ENCODE data around the gene BCAS3. TPM values are rescaled to one million over a fixed set of nuclear protein-coding genes. Genes with fewer than 3 reads are reported as not detected.

Gene BCAS3
- total and polyA plus RNA-seq, 3 experiments from 2014 or later: 10.7 to 35.3 (median 13.5) TPM

- Mint-ChIP-seq H3K4me3 (peak overlapping the region in 1 of 7 donors; percentile 65), H3K9me3 (peaks cover 0 to 1% (median 0%) of the 10 kb centered on the region in 5 donors), H3K27ac (no peak overlapping the region), H3K4me1 (peaks cover 1 to 17% (median 5%) of the 10 kb centered on the region in 3 donors), H3K36me3 (no peaks in the 10 kb centered on the region), H3K27me3 (peaks cover 13 to 27% of the 10 kb centered on the region in 2 donors)
- Histone ChIP-seq H3K36me3 (ENCODE audit: insufficient read depth, low read length) (no peaks in the 10 kb centered on the region), H3K4me3 (ENCODE audit: low read length) (no peak overlapping the region), H3K27ac (ENCODE audit: low read depth, low read length) (no peak overlapping the region), H3K4me1 (ENCODE audit: insufficient read depth, low read length) (peaks cover under 1% of the 10 kb centered on the region), H3K27me3 (ENCODE audit: insufficient read depth, low read length, poor library complexity, severe bottlenecking) (peaks cover 8% of the 10 kb centered on the region), H3K9me3 (ENCODE audit: low read length) (no peaks in the 10 kb centered on the region)
- ChIA-PET CTCF (interaction anchor here (1.0 to 1.5 kb wide), 2 partner anchors 21 kb away, joined by 3 read pairs; no protein-coding TSS in a partner anchor), POLR2A (no interaction called here)
- no peak for DNase-seq
Observed at GRCh38 chr17:61415374-61416210, 737.9 kb downstream of the BCAS3 start.

GRCh38 chr17:61416211-61416539, 738.5 kb downstream of the BCAS3 start:
- H3K9me3 Mint-ChIP-seq: peaks cover 0 to 1% (median 0%) of the 10 kb centered on the region in 5 donors
- H3K36me3 Mint-ChIP-seq: no peaks in the 10 kb centered on the region
- H3K27ac Mint-ChIP-seq: no peak overlapping the region
- H3K27me3 Mint-ChIP-seq: peaks cover 11 to 32% of the 10 kb centered on the region in 2 donors
- H3K27me3 ChIP-seq (ENCODE audit: insufficient read depth, low read length, poor library complexity, severe bottlenecking): peaks cover 6% of the 10 kb centered on the region
- no peaks in the 10 kb centered on the region for H3K36me3 ChIP-seq (ENCODE audit: insufficient read depth, low read length)
- POLR2A ChIA-PET: no interaction called here
- no peaks in the 10 kb centered on the region for H3K9me3 ChIP-seq (ENCODE audit: low read length)
- peaks cover 0 to 15% (median 3%) of the 10 kb centered on the region in 3 donors for H3K4me1 Mint-ChIP-seq
- no peak overlapping the region for H3K4me3 Mint-ChIP-seq
- no peak overlapping the region for H3K27ac ChIP-seq (ENCODE audit: low read depth, low read length)
- CTCF ChIA-PET: interaction anchor here (1.0 to 1.5 kb wide), 2 partner anchors 20 to 22 kb away, joined by 3 read pairs; no protein-coding TSS in a partner anchor
- no peaks in the 10 kb centered on the region for H3K4me1 ChIP-seq (ENCODE audit: insufficient read depth, low read length)
- H3K4me3 ChIP-seq (ENCODE audit: low read length): no peak overlapping the region
- DNase-seq: no peak

- H3K9me3 Mint-ChIP-seq: peaks cover 0 to 1% (median 0%) of the 10 kb centered on the region in 5 donors
- no peak overlapping the region for H3K4me3 Mint-ChIP-seq
- CTCF ChIA-PET: interaction anchor here (0.7 to 1.0 kb wide), 3 partner anchors 9 to 20 kb away, joined by 3 read pairs; no protein-coding TSS in a partner anchor
- H3K4me1 ChIP-seq (ENCODE audit: insufficient read depth, low read length): no peaks in the 10 kb centered on the region
- H3K27me3 ChIP-seq (ENCODE audit: insufficient read depth, low read length, poor library complexity, severe bottlenecking): peaks cover 2% of the 10 kb centered on the region
- H3K9me3 ChIP-seq (ENCODE audit: low read length): no peaks in the 10 kb centered on the region
- no peak overlapping the region for H3K4me3 ChIP-seq (ENCODE audit: low read length)
- H3K4me1 Mint-ChIP-seq: peaks cover 0 to 12% (median 3%) of the 10 kb centered on the region in 3 donors
- peaks cover 11 to 35% of the 10 kb centered on the region in 2 donors for H3K27me3 Mint-ChIP-seq
- H3K36me3 ChIP-seq (ENCODE audit: insufficient read depth, low read length): no peaks in the 10 kb centered on the region
- H3K27ac ChIP-seq (ENCODE audit: low read depth, low read length): no peak overlapping the region
- no peaks in the 10 kb centered on the region for H3K36me3 Mint-ChIP-seq
- H3K27ac Mint-ChIP-seq: no peak overlapping the region
- peak in 3 of 5 donors; percentile 35 to 60 (median 44) for DNase-seq
- POLR2A ChIA-PET: no interaction called here
Observed at GRCh38 chr17:61416540-61417363, 739.1 kb downstream of the BCAS3 start.

GRCh38 chr17:61418449-61418848, 740.8 kb downstream of the BCAS3 start:
- Mint-ChIP-seq H3K27me3 (peaks cover 15 to 50% of the 10 kb centered on the region in 2 donors), H3K27ac (peak overlapping the region in 1 of 8 donors; percentile 69), H3K36me3 (no peaks in the 10 kb centered on the region), H3K9me3 (peaks cover 0 to 1% (median 0%) of the 10 kb centered on the region in 5 donors), H3K4me1 (peaks cover 0 to 6% (median 0%) of the 10 kb centered on the region in 3 donors), H3K4me3 (peak overlapping the region in 1 of 7 donors; percentile 17)
- ChIA-PET POLR2A (no interaction called here), CTCF (no interaction called here)
- no peaks in the 10 kb centered on the region for H3K4me1 ChIP-seq (ENCODE audit: insufficient read depth, low read length)
- H3K27me3 ChIP-seq (ENCODE audit: insufficient read depth, low read length, poor library complexity, severe bottlenecking): no peaks in the 10 kb centered on the region
- no peak for DNase-seq
- no peaks in the 10 kb centered on the region for H3K36me3 ChIP-seq (ENCODE audit: insufficient read depth, low read length)
- no peak overlapping the region for H3K27ac ChIP-seq (ENCODE audit: low read depth, low read length)
- no peak overlapping the region for H3K4me3 ChIP-seq (ENCODE audit: low read length)
- no peaks in the 10 kb centered on the region for H3K9me3 ChIP-seq (ENCODE audit: low read length)

GRCh38 chr17:61419496-61420046, 741.9 kb downstream of the BCAS3 start:
- H3K4me1 Mint-ChIP-seq: peaks cover 0 to 4% (median 0%) of the 10 kb centered on the region in 3 donors
- no peak overlapping the region for H3K4me3 Mint-ChIP-seq
- Histone ChIP-seq H3K4me1 (ENCODE audit: insufficient read depth, low read length) (no peaks in the 10 kb centered on the region), H3K4me3 (ENCODE audit: low read length) (no peak overlapping the region), H3K27ac (ENCODE audit: low read depth, low read length) (no peak overlapping the region), H3K9me3 (ENCODE audit: low read length) (no peaks in the 10 kb centered on the region), H3K36me3 (ENCODE audit: insufficient read depth, low read length) (no peaks in the 10 kb centered on the region), H3K27me3 (ENCODE audit: insufficient read depth, low read length, poor library complexity, severe bottlenecking) (no peaks in the 10 kb centered on the region)
- peaks cover 17 to 59% of the 10 kb centered on the region in 2 donors for H3K27me3 Mint-ChIP-seq
- H3K9me3 Mint-ChIP-seq: peaks cover 0 to 1% (median 0%) of the 10 kb centered on the region in 5 donors
- no peaks in the 10 kb centered on the region for H3K36me3 Mint-ChIP-seq
- CTCF ChIA-PET: no interaction called here
- DNase-seq: no peak
- H3K27ac Mint-ChIP-seq: no peak overlapping the region
- POLR2A ChIA-PET: no interaction called here

- H3K9me3 Mint-ChIP-seq: peaks cover 0 to 1% (median 0%) of the 10 kb centered on the region in 5 donors
- Histone ChIP-seq H3K4me1 (ENCODE audit: insufficient read depth, low read length) (no peaks in the 10 kb centered on the region), H3K27ac (ENCODE audit: low read depth, low read length) (no peak overlapping the region), H3K9me3 (ENCODE audit: low read length) (no peaks in the 10 kb centered on the region), H3K36me3 (ENCODE audit: insufficient read depth, low read length) (no peaks in the 10 kb centered on the region), H3K4me3 (ENCODE audit: low read length) (no peak overlapping the region), H3K27me3 (ENCODE audit: insufficient read depth, low read length, poor library complexity, severe bottlenecking) (no peaks in the 10 kb centered on the region)
- H3K27ac Mint-ChIP-seq: no peak overlapping the region
- ChIA-PET POLR2A (interaction anchor here (0.6 kb wide), 1 partner anchor 385 kb away, joined by 3 read pairs; no protein-coding TSS in a partner anchor), CTCF (interaction anchor here (1.8 kb wide), 1 partner anchor 8 kb away, joined by 9 read pairs; no protein-coding TSS in a partner anchor)
- peaks cover 17 to 61% of the 10 kb centered on the region in 2 donors for H3K27me3 Mint-ChIP-seq
- no peaks in the 10 kb centered on the region for H3K36me3 Mint-ChIP-seq
- H3K4me3 Mint-ChIP-seq: no peak overlapping the region
- no peak for DNase-seq
- H3K4me1 Mint-ChIP-seq: peaks cover 0 to 4% (median 0%) of the 10 kb centered on the region in 3 donors
Observed at GRCh38 chr17:61420052-61420451, 742.4 kb downstream of the BCAS3 start.

- Histone ChIP-seq H3K4me3 (ENCODE audit: low read length) (no peak overlapping the region), H3K9me3 (ENCODE audit: low read length) (no peaks in the 10 kb centered on the region), H3K27ac (ENCODE audit: low read depth, low read length) (no peak overlapping the region), H3K27me3 (ENCODE audit: insufficient read depth, low read length, poor library complexity, severe bottlenecking) (no peaks in the 10 kb centered on the region), H3K4me1 (ENCODE audit: insufficient read depth, low read length) (no peaks in the 10 kb centered on the region), H3K36me3 (ENCODE audit: insufficient read depth, low read length) (no peaks in the 10 kb centered on the region)
- Mint-ChIP-seq H3K27ac (no peak overlapping the region), H3K36me3 (no peaks in the 10 kb centered on the region), H3K9me3 (peaks cover 0 to 1% (median 0%) of the 10 kb centered on the region in 5 donors), H3K27me3 (peaks cover 20 to 68% of the 10 kb centered on the region in 2 donors), H3K4me3 (no peak overlapping the region), H3K4me1 (peaks cover 0 to 4% (median 0%) of the 10 kb centered on the region in 3 donors)
- no peak for DNase-seq
- ChIA-PET CTCF (interaction anchor here (1.8 kb wide), 1 partner anchor 9 kb away, joined by 9 read pairs; no protein-coding TSS in a partner anchor), POLR2A (interaction anchor here (0.6 kb wide), 2 partner anchors 385 to 443 kb away, joined by 3 to 4 read pairs; no protein-coding TSS in a partner anchor)
Observed at GRCh38 chr17:61420745-61421398, 743.2 kb downstream of the BCAS3 start.
